Skeletal muscle tissue (tissue), 4 donors: ENCODE data around the gene TNIK. TPM values are rescaled to one million over a fixed set of nuclear protein-coding genes. Genes with fewer than 3 reads are reported as not detected.

Source experiments
- H3K27ac ChIP-seq: one replicate; pipeline ENCODE4 v1.7.0; 2013; ENCODE audit warnings: mild to moderate bottlenecking, low read depth, low read length, inconsistent platforms
- H3K27me3 ChIP-seq, 3 donors: one replicate each; pipeline ENCODE4 v1.7.0; 2013; ENCODE audit warnings: low read length in 3 of 3; ENCODE audit not compliant: control insufficient read depth in 3 of 3, insufficient read depth in 3 of 3
- H3K36me3 ChIP-seq, 3 donors: one replicate each; pipeline ENCODE4 v1.7.0; 2013; ENCODE audit warnings: low read length in 3 of 3; ENCODE audit not compliant: control insufficient read depth in 3 of 3, insufficient read depth in 3 of 3
- H3K4me1 ChIP-seq, 3 donors: one replicate each; pipeline ENCODE4 v1.7.0; 2013; ENCODE audit warnings: low read length in 3 of 3, mild to moderate bottlenecking in 3 of 3; ENCODE audit not compliant: control insufficient read depth in 3 of 3, insufficient read depth in 3 of 3
- H3K4me3 ChIP-seq, 3 donors: one replicate each; pipeline ENCODE4 v1.7.0; 2013; ENCODE audit warnings: low read length in 3 of 3
- H3K9ac ChIP-seq, 3 donors: one replicate each; pipeline ENCODE4 v1.7.0; 2013; ENCODE audit warnings: low read length in 3 of 3, mild to moderate bottlenecking in 3 of 3, moderate library complexity in 2 of 3, low read depth in 1 of 3
- H3K9me3 ChIP-seq, 3 donors: one replicate each; pipeline ENCODE4 v1.7.0; 2013; ENCODE audit warnings: low read length in 3 of 3; ENCODE audit not compliant: control insufficient read depth in 3 of 3
- total RNA-seq: library from RNA; depleted of rRNA; stranded (reverse); fragments of >200 nt; gene quantifications from one replicate; pipeline ENCODE4 v1.2.3, GENCODE V29; 2014
- donor health status: Osteomylitis.

TNIK gene
- total RNA-seq, 1 donor from 2014 or later: 31.3 TPM

DNA sequence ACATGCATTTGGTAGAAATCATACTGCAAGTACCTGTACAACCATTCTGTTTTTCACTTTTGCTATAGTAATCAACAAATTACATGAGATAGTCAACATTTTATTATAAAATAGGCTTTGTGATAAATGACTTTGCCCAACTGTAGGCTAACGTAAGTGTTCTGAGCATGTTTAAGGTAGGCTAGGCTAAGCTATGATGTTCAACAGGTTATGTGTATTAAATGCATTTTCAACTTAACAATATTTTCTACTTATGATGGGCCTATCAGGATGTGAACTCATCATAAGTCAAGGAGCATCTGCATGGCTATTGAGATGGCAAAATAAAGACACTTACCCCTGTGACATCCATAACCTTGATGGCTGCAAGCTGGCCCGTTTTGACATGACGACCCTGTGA, 232.4 kb downstream of the TNIK start:
- H3K4me1 ChIP-seq: peaks cover 0 to 14% (median 0%) of the 10 kb centered on the region in 3 donors
- H3K9me3 ChIP-seq: no peaks in the 10 kb centered on the region
- no peak overlapping the region for H3K4me3 ChIP-seq
- no peak overlapping the region for H3K27ac ChIP-seq
- H3K9ac ChIP-seq: no peak overlapping the region
- H3K27me3 ChIP-seq: no peaks in the 10 kb centered on the region
- peaks cover 0 to 2% (median 0%) of the 10 kb centered on the region in 3 donors for H3K36me3 ChIP-seq

DNA sequence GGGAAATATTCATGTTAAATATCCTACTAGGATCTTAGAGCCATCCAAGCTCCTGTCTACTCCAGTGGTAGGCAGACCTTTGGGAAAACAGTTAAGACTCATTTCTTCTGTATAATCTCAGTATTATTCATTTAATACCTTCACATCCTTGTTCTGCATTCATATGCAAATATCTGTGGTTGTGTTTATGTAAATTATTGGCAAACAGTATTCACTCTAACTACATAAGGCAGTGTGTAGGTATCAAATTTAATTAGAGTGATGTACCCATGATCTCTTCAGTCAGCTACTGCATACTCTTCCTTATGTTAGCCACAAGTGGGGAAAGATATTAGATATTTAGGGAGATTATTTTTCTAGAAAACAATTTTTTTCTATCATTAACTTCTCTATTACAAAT, 232.8 kb downstream of the TNIK start:
- Histone ChIP-seq H3K27ac (no peak overlapping the region), H3K9ac (no peak overlapping the region), H3K9me3 (no peaks in the 10 kb centered on the region), H3K4me3 (no peak overlapping the region), H3K36me3 (peaks cover 0 to 2% (median 0%) of the 10 kb centered on the region in 3 donors), H3K27me3 (no peaks in the 10 kb centered on the region), H3K4me1 (peaks cover 0 to 12% (median 0%) of the 10 kb centered on the region in 3 donors)

- Histone ChIP-seq H3K9ac (no peak overlapping the region), H3K9me3 (no peaks in the 10 kb centered on the region), H3K36me3 (peaks cover 0 to 2% (median 0%) of the 10 kb centered on the region in 3 donors), H3K4me3 (no peak overlapping the region), H3K27ac (no peak overlapping the region), H3K27me3 (no peaks in the 10 kb centered on the region), H3K4me1 (peaks cover 0 to 12% (median 0%) of the 10 kb centered on the region in 3 donors)
These were observed 233.4 kb downstream of the TNIK start for GRCh38 chr3:171226794-171227193.

GRCh38 chr3:171225708-171226107, 234.5 kb downstream of the TNIK start:
- H3K4me1 ChIP-seq: peaks cover 0 to 9% (median 0%) of the 10 kb centered on the region in 3 donors
- H3K27me3 ChIP-seq: no peaks in the 10 kb centered on the region
- no peak overlapping the region for H3K4me3 ChIP-seq
- H3K27ac ChIP-seq: no peak overlapping the region
- H3K36me3 ChIP-seq: peaks cover 0 to 2% (median 0%) of the 10 kb centered on the region in 3 donors
- H3K9me3 ChIP-seq: no peaks in the 10 kb centered on the region
- H3K9ac ChIP-seq: no peak overlapping the region

DNA sequence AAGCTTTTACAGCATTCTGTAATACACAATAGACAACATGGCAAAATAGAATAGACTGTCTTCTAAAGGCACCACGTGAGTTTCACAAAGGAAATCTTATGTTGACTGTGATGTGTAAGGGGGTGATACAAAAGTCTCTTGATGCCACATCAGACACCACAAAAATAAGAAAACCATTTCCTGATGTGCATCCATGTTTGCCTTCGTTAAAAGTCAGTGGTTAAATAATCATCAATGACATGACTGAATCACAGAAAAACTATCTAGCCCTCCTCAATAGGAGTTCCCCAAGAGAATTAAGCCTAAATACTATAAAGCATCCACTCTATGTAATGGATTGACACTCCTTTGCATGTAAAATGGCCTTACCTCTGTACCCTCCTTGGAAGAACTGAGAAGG, 235.0 kb downstream of the TNIK start:
- Histone ChIP-seq H3K4me3 (no peak overlapping the region), H3K36me3 (peaks cover 0 to 2% (median 0%) of the 10 kb centered on the region in 3 donors), H3K9me3 (no peaks in the 10 kb centered on the region), H3K27me3 (no peaks in the 10 kb centered on the region), H3K27ac (no peak overlapping the region), H3K4me1 (peaks cover 0 to 9% (median 0%) of the 10 kb centered on the region in 3 donors), H3K9ac (no peak overlapping the region)

DNA sequence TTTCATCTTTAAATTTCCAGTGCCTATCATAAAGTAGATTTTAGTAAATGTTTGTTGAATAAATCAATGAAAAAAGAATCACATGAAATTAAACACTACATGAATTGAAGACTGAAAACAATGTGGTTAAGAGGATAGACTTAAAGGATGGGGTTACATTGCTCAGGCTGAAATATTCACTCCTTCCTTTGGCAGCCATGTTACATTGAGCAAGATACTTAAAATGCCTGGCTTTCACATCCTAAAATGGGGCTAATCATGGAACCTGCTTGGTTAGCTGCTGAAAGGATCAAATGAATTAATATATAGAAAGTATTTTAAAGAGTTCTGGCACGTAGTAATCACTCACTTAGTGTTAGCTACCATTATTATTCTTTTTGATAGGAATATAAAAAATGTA, 236.8 kb downstream of the TNIK start:
- H3K4me1 ChIP-seq: peaks cover 0 to 9% (median 0%) of the 10 kb centered on the region in 3 donors
- no peak overlapping the region for H3K27ac ChIP-seq
- H3K9ac ChIP-seq: no peak overlapping the region
- H3K27me3 ChIP-seq: no peaks in the 10 kb centered on the region
- H3K9me3 ChIP-seq: no peaks in the 10 kb centered on the region
- H3K4me3 ChIP-seq: no peak overlapping the region
- H3K36me3 ChIP-seq: peaks cover 0 to 2% (median 0%) of the 10 kb centered on the region in 3 donors

DNA sequence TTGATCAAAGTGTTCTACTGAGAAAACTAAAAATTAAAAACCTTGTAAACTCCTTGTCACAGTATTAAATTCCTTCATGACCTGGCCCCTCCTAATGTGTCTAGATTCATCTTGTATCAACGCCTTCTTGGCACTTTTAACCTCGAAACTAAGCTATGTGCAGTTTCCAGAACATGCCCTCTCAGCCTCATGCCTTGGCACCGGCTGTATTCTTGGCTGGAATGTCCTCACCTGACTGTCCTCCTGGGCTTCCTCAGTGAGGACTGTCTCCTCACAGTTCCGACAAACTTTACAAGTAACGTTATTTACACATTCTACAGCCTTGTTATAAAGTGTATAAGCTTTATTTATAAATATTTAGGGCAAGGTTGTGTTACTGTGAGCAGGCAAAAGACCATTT, 237.2 kb downstream of the TNIK start:
- Histone ChIP-seq H3K36me3 (peaks cover 0 to 2% (median 0%) of the 10 kb centered on the region in 3 donors), H3K27ac (no peak overlapping the region), H3K4me1 (peaks cover 0 to 9% (median 0%) of the 10 kb centered on the region in 3 donors), H3K9ac (no peak overlapping the region), H3K9me3 (no peaks in the 10 kb centered on the region), H3K4me3 (no peak overlapping the region), H3K27me3 (no peaks in the 10 kb centered on the region)

- Histone ChIP-seq H3K36me3 (peaks cover 0 to 2% (median 0%) of the 10 kb centered on the region in 3 donors), H3K4me1 (peaks cover 0 to 9% (median 0%) of the 10 kb centered on the region in 3 donors), H3K4me3 (no peak overlapping the region), H3K9ac (no peak overlapping the region), H3K9me3 (no peaks in the 10 kb centered on the region), H3K27ac (no peak overlapping the region), H3K27me3 (no peaks in the 10 kb centered on the region)
These were observed 238.6 kb downstream of the TNIK start for GRCh38 chr3:171221597-171221996.

- peaks cover 0 to under 1% (median 0%) of the 10 kb centered on the region in 3 donors for H3K36me3 ChIP-seq
- H3K27ac ChIP-seq: no peak overlapping the region
- no peak overlapping the region for H3K9ac ChIP-seq
- H3K27me3 ChIP-seq: no peaks in the 10 kb centered on the region
- H3K4me1 ChIP-seq: peaks cover 0 to 9% (median 0%) of the 10 kb centered on the region in 3 donors
- H3K4me3 ChIP-seq: no peak overlapping the region
- no peaks in the 10 kb centered on the region for H3K9me3 ChIP-seq
These were observed 239.1 kb downstream of the TNIK start for GRCh38 chr3:171221104-171221503.

GRCh38 chr3:171219258-171219657, 240.9 kb downstream of the TNIK start:
- no peak overlapping the region for H3K4me3 ChIP-seq
- H3K9me3 ChIP-seq: no peaks in the 10 kb centered on the region
- H3K27me3 ChIP-seq: no peaks in the 10 kb centered on the region
- no peak overlapping the region for H3K27ac ChIP-seq
- no peak overlapping the region for H3K9ac ChIP-seq
- H3K36me3 ChIP-seq: no peaks in the 10 kb centered on the region
- peaks cover 0 to 9% (median 0%) of the 10 kb centered on the region in 3 donors for H3K4me1 ChIP-seq
